GM12878 (cell line): ENCODE data around the gene N4BP2. TPM values are rescaled to one million over a fixed set of nuclear protein-coding genes. Genes with fewer than 3 reads are reported as not detected.

Experiments used
- ATAC-seq: fragments of 200-7000 bp; cut with Tn5 transposase; 3 replicates; pipeline ENCODE4 v1.9.1; 2020; ENCODE audit warnings: mild to moderate bottlenecking, moderate library complexity
- BruUV-seq: library from RNA; stranded (reverse); fragments of 400-500 nt; replicated peaks from 2 replicates; lab custom pipeline; 2021; lab: Mats Ljungman, UMichigan
- CTCF ChIA-PET: fragments of 300-600 bp; sonication (Branson Sonifier 250); formaldehyde crosslinking; extraction: SDS; loops from one replicate; lab custom pipeline; 2021; ENCODE audit warnings: inconsistent platforms; lab: Yijun Ruan, JAX
- POLR2A ChIA-PET: fragments of 350-600 bp; formaldehyde crosslinking; extraction: SDS; loops from one replicate; lab custom pipeline; 2021; ENCODE audit warnings: inconsistent platforms; lab: Charles Lee
- RAD21 ChIA-PET: fragments of 300-600 bp; sonication (Branson Sonifier 250); formaldehyde crosslinking; loops from one replicate; lab custom pipeline; 2023; ENCODE audit warnings: antibody characterized with exemption; ENCODE audit not compliant: unreplicated experiment; lab: Charles Lee
- SMC1A ChIA-PET: fragments of 300-600 bp; sonication (Branson Sonifier 250); formaldehyde crosslinking; loops from one replicate; lab custom pipeline; 2023; ENCODE audit not compliant: unreplicated experiment, uncharacterized antibody; lab: Charles Lee
- DNase-seq: peaks from one replicate; pipeline ENCODE4 v3.0.0-alpha.2; 2011; ENCODE audit warnings: low read depth, low spot score
- FAIRE-seq: peaks from 3 replicates; lab custom pipeline; 2011; peaks lifted over from hg19 to GRCh38; lab: Jason Lieb, UNC
- H2AFZ ChIP-seq: 2 replicates; pipeline ENCODE4 v1.6.0; 2011; ENCODE audit warnings: low read depth, low read length, control low read depth; ENCODE audit not compliant: control insufficient read depth
- H3K27ac ChIP-seq: 2 replicates; pipeline ENCODE4 v1.5.1; 2011; ENCODE audit warnings: control low read depth; ENCODE audit not compliant: control insufficient read depth, insufficient read depth
- H3K27me3 ChIP-seq, 2 experiments: replicated peaks in 1 of 2; 2 replicates each; pipeline versions ENCODE4 v1.6.0 to v1.6.1; 2011; ENCODE audit warnings: low read length in 1 of 2; ENCODE audit not compliant: control insufficient read depth in 2 of 2, insufficient read depth in 2 of 2
- H3K36me3 ChIP-seq, 2 experiments: 2 replicates each; pipeline ENCODE4 v1.5.1; 2011; ENCODE audit warnings: low read length in 1 of 2; ENCODE audit not compliant: control insufficient read depth in 2 of 2, insufficient read depth in 2 of 2
- H3K4me1 ChIP-seq: 2 replicates; pipeline ENCODE4 v1.6.1; 2011; ENCODE audit warnings: mild to moderate bottlenecking, low read length, moderate library complexity, mixed read lengths; ENCODE audit not compliant: control insufficient read depth, insufficient read depth
- H3K4me2 ChIP-seq: 2 replicates; pipeline ENCODE4 v1.6.0; 2011; ENCODE audit warnings: control low read depth; ENCODE audit not compliant: control insufficient read depth, insufficient read depth
- H3K4me3 ChIP-seq: fragments of 200-600 bp; sonication (generic); 2 replicates; pipeline ENCODE4 v1.5.1; 2016
- H3K79me2 ChIP-seq: 2 replicates; pipeline ENCODE4 v1.6.0; 2011; ENCODE audit warnings: low read length; ENCODE audit not compliant: control insufficient read depth, insufficient read depth
- H3K9ac ChIP-seq: 2 replicates; pipeline ENCODE4 v1.8.0; 2011; ENCODE audit warnings: low read length, control low read depth, mixed read lengths; ENCODE audit not compliant: control insufficient read depth, insufficient read depth
- H3K9me3 ChIP-seq: replicated peaks from 3 replicates; pipeline ENCODE4 v1.5.1; 2011; ENCODE audit warnings: mild to moderate bottlenecking, low read length; ENCODE audit not compliant: control insufficient read depth, insufficient read depth
- H4K20me1 ChIP-seq: 2 replicates; pipeline ENCODE4 v1.6.0; 2011; ENCODE audit not compliant: control insufficient read depth, insufficient read depth
- BHLHE40 ChIP-seq, 2 experiments: fragments of 450-650 bp in 1 of 2; IDR thresholded peaks; 2 replicates each; pipeline ENCODE4 v1.6.1; 2011 to 2017; ENCODE audit warnings: low read depth in 2 of 2, borderline replicate concordance in 1 of 2, improper control_type of control experiment in 1 of 2, low read length in 1 of 2, mild to moderate bottlenecking in 1 of 2
- CEBPB ChIP-seq, 2 experiments: fragments of 150-350 bp in 1 of 2; IDR thresholded peaks; 2 replicates each; pipeline ENCODE4 v1.6.1; 2012 to 2014; ENCODE audit warnings: low read depth in 2 of 2, low read length in 2 of 2, borderline replicate concordance in 1 of 2, inconsistent platforms in 1 of 2
- CREB1 ChIP-seq: IDR thresholded peaks from 2 replicates; pipeline ENCODE4 v1.6.1; 2012; ENCODE audit warnings: low read depth, mild to moderate bottlenecking, inconsistent platforms
- EZH2 ChIP-seq: IDR thresholded peaks from 2 replicates; pipeline ENCODE4 v1.6.1; 2012; ENCODE audit warnings: low read depth, mild to moderate bottlenecking, control low read depth, inconsistent platforms, low read length, borderline replicate concordance; ENCODE audit not compliant: control insufficient read depth
- KDM1A ChIP-seq: fragments of 200-600 bp; sonication (generic); IDR thresholded peaks from 2 replicates; pipeline ENCODE4 v1.6.1; 2016; ENCODE audit warnings: borderline replicate concordance
- KLF5 ChIP-seq: fragments of 450-650 bp; IDR thresholded peaks from 2 replicates; pipeline ENCODE4 v1.6.1; 2014; ENCODE audit warnings: mild to moderate bottlenecking; ENCODE audit not compliant: partially characterized antibody
- PKNOX1 ChIP-seq: fragments of 450-650 bp; IDR thresholded peaks from 2 replicates; pipeline ENCODE4 v1.6.1; 2016; ENCODE audit warnings: mild to moderate bottlenecking
- RBBP5 ChIP-seq: fragments of 200-600 bp; sonication (generic); conservative IDR thresholded peaks from 2 replicates; pipeline ENCODE4 v1.6.1; 2016
- SIN3A ChIP-seq: IDR thresholded peaks from 2 replicates; pipeline ENCODE4 v1.6.1; 2012; ENCODE audit warnings: low read depth, low read length, improper control_type of control experiment
- SREBF2 ChIP-seq: IDR thresholded peaks from 2 replicates; pipeline ENCODE4 v1.6.1; 2012; ENCODE audit warnings: mild to moderate bottlenecking, low read length
- STAT3 ChIP-seq: IDR thresholded peaks from 2 replicates; pipeline ENCODE4 v1.6.1; 2011; ENCODE audit warnings: low read depth, low read length, improper control_type of control experiment
- ZBTB33 ChIP-seq: fragments of 450-650 bp; IDR thresholded peaks from 2 replicates; pipeline ENCODE4 v1.6.1; 2017; ENCODE audit warnings: mild to moderate bottlenecking
- ZNF217 ChIP-seq: fragments of 450-650 bp; IDR thresholded peaks from 2 replicates; pipeline ENCODE4 v1.6.1; 2017; ENCODE audit warnings: antibody characterized with exemption, mild to moderate bottlenecking
- ZNF274 ChIP-seq: IDR thresholded peaks from one replicate; pipeline ENCODE4 v1.8.0; 2011; ENCODE audit not compliant: insufficient read length, insufficient read depth
- WGBS: methylation state at CpG from one replicate; pipeline ENCODE4 v1.1.6; 2016; ENCODE audit warnings: low lambda C conversion rate; ENCODE audit not compliant: insufficient replicate concordance, insufficient coverage; ENCODE audit errors: missing lambda C conversion rate; 5-methylcytosine and 5-hydroxymethylcytosine counted together
- in situ Hi-C: fragments of 300-500 bp; cut with MboI; formaldehyde crosslinking; loops from 9 replicates; pipeline ENCODE4 v1.14.3; 2018; ENCODE audit warnings: mixed read lengths
- intact Hi-C: fragments of 100-400 bp; cut with micrococcal nuclease; formaldehyde crosslinking; loops from one replicate; pipeline ENCODE4 v1.14.2; 2022; ENCODE audit not compliant: unreplicated experiment
- polyA plus RNA-seq, 11 experiments: library from polyadenylated mRNA; depleted of rRNA in 4 of 11; unstranded in 6 of 11; stranded (reverse) in 5 of 11; fragments of >200 nt; fragmentation: Nextera tagmentation in 4 of 11; fragmentation: Illumina TruSeq in 1 of 11; extraction: Ambion mirVana in 4 of 11; extraction: Trizol in 1 of 11; gene quantifications; 1 replicate in 1 of 11; 2 replicates in 10 of 11; pipeline versions ENCODE4 v1.2.1 to v1.2.3, GENCODE V29; 2011 to 2016; ENCODE audit warnings: inconsistent platforms in 2 of 11, missing spikeins in 2 of 11, low read depth in 1 of 11
- total RNA-seq, 4 experiments: library from RNA; depleted of rRNA in 3 of 4; stranded (reverse); fragments of >200 nt in 3 of 4; fragmentation: Illumina TruSeq in 1 of 4; extraction: Trizol in 1 of 4; gene quantifications; 2 replicates each; pipeline versions ENCODE4 v1.2.1 to v1.2.3, GENCODE V29; 2013 to 2021

The N4BP2 gene
- total and polyA plus RNA-seq, 10 of the 15 experiments (the other 5 are each of a cell fraction or from before 2014, with no cell fraction given), result 2.3 to 18.7 (median 10.0) TPM

- CTCF ChIA-PET, result interaction anchor here (0.8 to 5.7 kb wide), 11 partner anchors 9 to 103 kb away, joined by 3 to 53 read pairs (median 4); partner anchors contain the start of gene RHOH
- 1% methylated on average over 6 of the region's 6 CpGs for WGBS
- peaks cover 0 to 1% of the 10 kb centered on the region in 2 experiments; a peak in 1 of 4 replicates for H3K36me3 ChIP-seq
- peak overlapping the region; percentile 72 for H3K4me3 ChIP-seq
- BruUV-seq, result TSS peak; percentile 16
- no peaks in the 10 kb centered on the region; the same call in 1 of the 2 replicates for H4K20me1 ChIP-seq
- H3K4me1 ChIP-seq, result peaks cover 22% of the 10 kb centered on the region
- peak overlapping the region; percentile 99 for H3K9ac ChIP-seq
- H3K9me3 ChIP-seq, result no peaks in the 10 kb centered on the region
- RAD21 ChIA-PET, result interaction anchor here (1.0 to 12.9 kb wide), 11 partner anchors 12 to 150 kb away, joined by 3 to 179 read pairs (median 5); partner anchors contain the start of genes N4BP2 and RHOH
- intact Hi-C loops (loop anchor here (1.0 to 2.0 kb wide), 3 partner anchors 22 to 149 kb away; partner anchors contain the start of gene N4BP2), in situ Hi-C loops (loop anchor here (10.0 kb wide), 1 partner anchor 571 kb away; the partner anchor contains the start of gene SMIM14)
- peak overlapping the region; percentile 98 for H3K4me2 ChIP-seq
- ATAC-seq (peak; percentile 57), FAIRE-seq (peak; percentile 97), DNase-seq (peak; percentile 96)
- H3K27ac ChIP-seq, result peak overlapping the region; percentile 92
- SMC1A ChIA-PET, result interaction anchor here (0.6 to 15.0 kb wide), 17 partner anchors 13 to 147 kb away, joined by 3 to 336 read pairs (median 5); partner anchors contain the start of gene RHOH
- H3K27me3 ChIP-seq, result no peaks in the 10 kb centered on the region
- peaks cover 97% of the 10 kb centered on the region for H3K79me2 ChIP-seq
- POLR2A ChIA-PET, result interaction anchor here (0.6 to 14.4 kb wide), 12 partner anchors 11 to 585 kb away, joined by 3 to 214 read pairs (median 6); partner anchors contain the start of gene RHOH
- H2AFZ ChIP-seq, result no peak overlapping the region
- TF ChIP-seq SIN3A, result no peak
- no peak for TF ChIP-seq EZH2
- TF ChIP-seq ZNF274, result no peak
- TF ChIP-seq STAT3, result peak; percentile 84; the same call in 1 of the 2 replicates
- no peak; a peak in 1 of 4 replicates for TF ChIP-seq CEBPB (IDR thresholded peaks at IDR 0.05; ENCODE audit: borderline replicate concordance in 1 of 2, low read depth in 2 of 2, low read length in 2 of 2)
- no peak for TF ChIP-seq ZNF217
- no peak for TF ChIP-seq KLF5
- TF ChIP-seq KDM1A, result no peak
- TF ChIP-seq RBBP5, result no peak
- TF ChIP-seq PKNOX1, result peak; percentile 77
- TF ChIP-seq BHLHE40 (IDR thresholded peaks at IDR 0.05; ENCODE audit: borderline replicate concordance in 1 of 2, low read depth in 2 of 2, low read length in 1 of 2), result peak; percentile 23 to 82; a peak in 3 of 4 replicates
- TF ChIP-seq SREBF2, result no peak
- no peak for TF ChIP-seq ZBTB33
- TF ChIP-seq CREB1, result no peak
Observed at GRCh38 chr4:40205259-40206198, 148.9 kb downstream of the N4BP2 start.
